ENCODE results near the gene MRTFB. TPM values are rescaled to one million over a fixed set of nuclear protein-coding genes. Genes with fewer than 3 reads are reported as not detected.

MRTFB gene
- total and polyA plus RNA-seq, 2 of the 13 experiments (the other 11 are each of a cell fraction or from before 2014, with no cell fraction given) = 11.4 to 14.0 TPM

DNA sequence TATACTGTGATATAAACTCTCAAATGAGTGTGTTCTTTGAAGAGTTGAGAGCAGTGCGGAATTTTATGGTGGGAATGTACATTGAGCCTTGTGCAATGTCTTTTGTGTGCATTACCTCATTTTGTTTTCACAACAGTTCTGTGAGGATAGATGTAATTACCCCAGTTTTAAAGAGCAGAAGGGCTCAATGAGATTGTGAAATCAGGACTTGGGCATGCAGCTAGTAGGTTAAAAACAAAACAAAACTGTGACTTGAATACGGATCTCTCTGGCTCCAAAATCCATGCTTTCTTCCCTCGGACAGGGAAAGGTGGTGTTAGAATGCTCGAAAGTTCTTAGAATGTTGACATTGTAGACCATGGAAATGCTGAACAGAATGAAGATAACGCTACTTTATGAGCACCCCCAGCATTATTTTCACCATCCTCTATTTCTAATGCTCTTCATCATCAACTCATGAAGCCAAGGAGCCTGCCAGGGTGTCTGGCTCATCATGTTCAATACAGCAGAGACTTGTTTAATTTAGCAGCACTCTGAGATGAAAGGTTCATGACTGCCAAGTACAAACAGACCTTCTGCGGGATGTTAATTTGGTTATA lies 17.1 kb downstream of the MRTFB start (continued):
- TF ChIP-seq RBFOX2 (IDR thresholded peaks at IDR 0.05; ENCODE audit: low read depth, low read length) (0 out of 2 replicates have a peak, but pooled peaks have one; percentile 15), IKZF1 (IDR thresholded peaks at IDR 0.05) (no peak), SPEN (CRISPR knock-in tag; IDR thresholded peaks at IDR 0.05; ENCODE audit: low read depth) (peak; percentile 44; the same call in 1 of the 2 replicates), CENPT (CRISPR knock-in tag; IDR thresholded peaks at IDR 0.05; ENCODE audit: low read depth) (no peak), NONO (IDR thresholded peaks at IDR 0.05) (no peak), NONO (CRISPR knock-in tag; conservative IDR thresholded peaks at IDR 0.05) (peak; percentile 86), NKX3-1 (CRISPR knock-in tag; IDR thresholded peaks at IDR 0.05) (0 out of 2 replicates have a peak, but pooled peaks have one; percentile 45), SNAPC2 (CRISPR knock-in tag; IDR thresholded peaks at IDR 0.05) (peak; percentile 83; the same call in 1 of the 2 replicates), ZNF34 (CRISPR knock-in tag; IDR thresholded peaks at IDR 0.05; ENCODE audit: borderline replicate concordance) (no peak), KLF13 (CRISPR knock-in tag; IDR thresholded peaks at IDR 0.05) (no peak), ZNF10 (CRISPR knock-in tag; IDR thresholded peaks at IDR 0.05; ENCODE audit: borderline replicate concordance, low read depth) (no peak), MAFG (CRISPR knock-in tag; IDR thresholded peaks at IDR 0.05) (no peak), ZMYM4 (CRISPR knock-in tag; IDR thresholded peaks at IDR 0.05) (peak; percentile 89), TSC22D2 (CRISPR knock-in tag; IDR thresholded peaks at IDR 0.05; ENCODE audit: borderline replicate concordance) (0 out of 2 replicates have a peak, but pooled peaks have one; percentile 25), CREM (IDR thresholded peaks at IDR 0.05) (peak; percentile 67; the same call in 1 of the 2 replicates), CREM (CRISPR knock-in tag; IDR thresholded peaks at IDR 0.05) (no peak), ZFP90 (CRISPR knock-in tag; IDR thresholded peaks at IDR 0.05; ENCODE audit: borderline replicate concordance) (peak; percentile 77; the same call in 1 of the 2 replicates), ZFP37 (CRISPR knock-in tag; IDR thresholded peaks at IDR 0.05; ENCODE audit: borderline replicate concordance) (0 out of 2 replicates have a peak, but pooled peaks have one; percentile 49), ARID2 (CRISPR knock-in tag; IDR thresholded peaks at IDR 0.05; ENCODE audit: borderline replicate concordance) (peak; percentile 70; the same call in 1 of the 2 replicates), MBD4 (IDR thresholded peaks at IDR 0.05; ENCODE audit: borderline replicate concordance, low read length) (peak; percentile 83; the same call in 1 of the 2 replicates), PHF8 (CRISPR knock-in tag; IDR thresholded peaks at IDR 0.05) (0 out of 2 replicates have a peak, but pooled peaks have one; percentile 31), MIER3 (CRISPR knock-in tag; IDR thresholded peaks at IDR 0.05; ENCODE audit: borderline replicate concordance) (peak; percentile 88; the same call in 1 of the 2 replicates), THAP11 (CRISPR knock-in tag; IDR thresholded peaks at IDR 0.05) (peak; percentile 74), ZNF670 (CRISPR knock-in tag; IDR thresholded peaks at IDR 0.05; ENCODE audit: borderline replicate concordance) (peak; percentile 92), HCFC1 (IDR thresholded peaks at IDR 0.05; ENCODE audit: low read depth, low read length) (no peak), XRCC5 (optimal IDR thresholded peaks at IDR 0.05; ENCODE audit: low read length) (no peak), ZKSCAN1 (IDR thresholded peaks at IDR 0.05; ENCODE audit: low read length) (peak; percentile 90), ZKSCAN5 (CRISPR knock-in tag; IDR thresholded peaks at IDR 0.05) (peak; percentile 82)
- TF ChIP-seq, protein P1, sequence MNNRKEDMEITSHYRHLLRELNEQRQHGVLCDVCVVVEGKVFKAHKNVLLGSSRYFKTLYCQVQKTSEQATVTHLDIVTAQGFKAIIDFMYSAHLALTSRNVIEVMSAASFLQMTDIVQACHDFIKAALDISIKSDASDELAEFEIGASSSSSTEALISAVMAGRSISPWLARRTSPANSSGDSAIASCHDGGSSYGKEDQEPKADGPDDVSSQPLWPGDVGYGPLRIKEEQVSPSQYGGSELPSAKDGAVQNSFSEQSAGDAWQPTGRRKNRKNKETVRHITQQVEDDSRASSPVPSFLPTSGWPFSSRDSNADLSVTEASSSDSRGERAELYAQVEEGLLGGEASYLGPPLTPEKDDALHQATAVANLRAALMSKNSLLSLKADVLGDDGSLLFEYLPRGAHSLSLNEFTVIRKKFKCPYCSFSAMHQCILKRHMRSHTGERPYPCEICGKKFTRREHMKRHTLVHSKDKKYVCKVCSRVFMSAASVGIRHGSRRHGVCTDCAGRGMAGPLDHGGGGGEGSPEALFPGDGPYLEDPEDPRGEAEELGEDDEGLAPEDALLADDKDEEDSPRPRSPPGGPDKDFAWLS (CRISPR knock-in tag; IDR thresholded peaks at IDR 0.05; ENCODE audit: borderline replicate concordance) = no peak
- TF ChIP-seq, protein P2, sequence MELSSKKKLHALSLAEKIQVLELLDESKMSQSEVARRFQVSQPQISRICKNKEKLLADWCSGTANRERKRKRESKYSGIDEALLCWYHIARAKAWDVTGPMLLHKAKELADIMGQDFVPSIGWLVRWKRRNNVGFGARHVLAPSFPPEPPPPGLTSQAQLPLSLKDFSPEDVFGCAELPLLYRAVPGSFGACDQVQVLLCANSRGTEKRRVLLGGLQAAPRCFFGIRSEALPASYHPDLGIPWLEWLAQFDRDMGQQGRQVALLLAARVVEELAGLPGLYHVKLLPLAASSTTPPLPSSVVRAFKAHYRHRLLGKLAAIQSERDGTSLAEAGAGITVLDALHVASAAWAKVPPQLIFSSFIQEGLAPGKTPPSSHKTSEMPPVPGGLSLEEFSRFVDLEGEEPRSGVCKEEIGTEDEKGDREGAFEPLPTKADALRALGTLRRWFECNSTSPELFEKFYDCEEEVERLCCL (CRISPR knock-in tag; IDR thresholded peaks at IDR 0.05; ENCODE audit: borderline replicate concordance) = no peak

Data from HepG2 (cell line).